ENCODE measurements around the gene PWWP2B. TPM values are rescaled to one million over a fixed set of nuclear protein-coding genes. Genes with fewer than 3 reads are reported as not detected.

The PWWP2B gene
- total RNA-seq, 1 donor from 2014 or later = 24.2 TPM

GRCh38 chr10:132390921-132391675, 5.9 kb upstream of the PWWP2B start:
- no peak for TF ChIP-seq CTCF (IDR thresholded peaks at IDR 0.05; ENCODE audit: unreplicated experiment)
- Mint-ChIP-seq H3K36me3 (no peaks in the 10 kb centered on the region), H3K4me1 (peaks cover 24% of the 10 kb centered on the region), H3K4me3 (no peak overlapping the region), H3K9me3 (peaks cover 9% of the 10 kb centered on the region), H3K27ac (peak overlapping the region; percentile 69), H3K27me3 (ENCODE audit: low read depth) (no peaks in the 10 kb centered on the region)
- peak in 1 of 2 experiments; percentile 15 for DNase-seq (ENCODE audit: low spot score in 2 of 2, unreplicated experiment in 2 of 2)

GRCh38 chr10:132391676-132392020, 5.4 kb upstream of the PWWP2B start:
- peak in 1 of 2 experiments; percentile 13 for DNase-seq (ENCODE audit: low spot score in 2 of 2, unreplicated experiment in 2 of 2)
- TF ChIP-seq CTCF (IDR thresholded peaks at IDR 0.05; ENCODE audit: unreplicated experiment) = no peak
- Mint-ChIP-seq H3K27ac (no peak overlapping the region), H3K27me3 (ENCODE audit: low read depth) (no peaks in the 10 kb centered on the region), H3K36me3 (no peaks in the 10 kb centered on the region), H3K4me1 (peaks cover 24% of the 10 kb centered on the region), H3K4me3 (no peak overlapping the region), H3K9me3 (peaks cover 9% of the 10 kb centered on the region)

GRCh38 chr10:132392184-132392800, 4.7 kb upstream of the PWWP2B start:
- no peak for TF ChIP-seq CTCF (IDR thresholded peaks at IDR 0.05; ENCODE audit: unreplicated experiment)
- Mint-ChIP-seq H3K9me3 (peaks cover 9% of the 10 kb centered on the region), H3K27ac (no peak overlapping the region), H3K4me1 (peaks cover 24% of the 10 kb centered on the region), H3K27me3 (ENCODE audit: low read depth) (no peaks in the 10 kb centered on the region), H3K36me3 (no peaks in the 10 kb centered on the region), H3K4me3 (no peak overlapping the region)
- DNase-seq (ENCODE audit: low spot score in 2 of 2, unreplicated experiment in 2 of 2) = no peak

GRCh38 chr10:132392811-132393694, 3.9 kb upstream of the PWWP2B start:
- H3K36me3 Mint-ChIP-seq = no peaks in the 10 kb centered on the region
- no peak for TF ChIP-seq CTCF (IDR thresholded peaks at IDR 0.05; ENCODE audit: unreplicated experiment)

GRCh38 chr10:132393695-132394181, 3.3 kb upstream of the PWWP2B start:
- no peak for TF ChIP-seq CTCF (IDR thresholded peaks at IDR 0.05; ENCODE audit: unreplicated experiment)
- Mint-ChIP-seq H3K36me3 (no peaks in the 10 kb centered on the region), H3K27ac (peak overlapping the region; percentile 83), H3K4me3 (no peak overlapping the region), H3K4me1 (peaks cover 30% of the 10 kb centered on the region), H3K27me3 (ENCODE audit: low read depth) (no peaks in the 10 kb centered on the region), H3K9me3 (peaks cover 9% of the 10 kb centered on the region)
- no peak for DNase-seq (ENCODE audit: low spot score in 2 of 2, unreplicated experiment in 2 of 2)

More at GRCh38 chr10:132392811-132393694, 3.9 kb upstream of the PWWP2B start:
- Mint-ChIP-seq H3K27ac (peak overlapping the region; percentile 83), H3K4me1 (peaks cover 26% of the 10 kb centered on the region), H3K9me3 (peaks cover 9% of the 10 kb centered on the region), H3K27me3 (ENCODE audit: low read depth) (no peaks in the 10 kb centered on the region), H3K4me3 (no peak overlapping the region)
- DNase-seq (ENCODE audit: low spot score in 2 of 2, unreplicated experiment in 2 of 2) = no peak
